IMR-90 (cell line): ENCODE results near the gene ZNF513. TPM values are rescaled to one million over a fixed set of nuclear protein-coding genes. Genes with fewer than 3 reads are reported as not detected.

ENCODE experiments used
- ATAC-seq: fragments of 200-7000 bp; cut with Tn5 transposase; 2 replicates; pipeline ENCODE4 v1.9.1; 2020; ENCODE audit warnings: low read depth, mild to moderate bottlenecking, moderate library complexity
- BruUV-seq: library from RNA; stranded (reverse); fragments of 400-500 nt; replicated peaks from 2 replicates; lab custom pipeline; 2021; lab: Mats Ljungman, UMichigan
- CTCF ChIA-PET: fragments of 300-600 bp; formaldehyde crosslinking; extraction: SDS; loops from one replicate; lab custom pipeline; 2021; ENCODE audit warnings: antibody characterized with exemption; lab: Yijun Ruan, JAX
- POLR2A ChIA-PET: fragments of 300-600 bp; sonication (Branson Sonifier 250); formaldehyde crosslinking; loops from one replicate; lab custom pipeline; 2022; ENCODE audit warnings: antibody characterized with exemption; ENCODE audit not compliant: unreplicated experiment; lab: Charles Lee
- DNase-seq: peaks from one replicate; pipeline ENCODE4 v3.0.0; 2013
- H2AFZ ChIP-seq: replicated peaks from 2 replicates; pipeline ENCODE3; 2013; ENCODE audit warnings: low read length, mild to moderate bottlenecking; ENCODE audit not compliant: poor library complexity
- H2AK5ac ChIP-seq: 2 replicates; pipeline ENCODE4 v1.6.1; 2013; ENCODE audit warnings: low read depth, low read length, inconsistent platforms
- H2AK9ac ChIP-seq: replicated peaks from 2 replicates; pipeline ENCODE3; 2013; ENCODE audit warnings: mild to moderate bottlenecking, low read depth, low read length, moderate library complexity; ENCODE audit not compliant: poor library complexity
- H2BK120ac ChIP-seq: 2 replicates; pipeline ENCODE4 v1.6.1; 2013; ENCODE audit warnings: low read depth, low read length, inconsistent platforms
- H2BK15ac ChIP-seq: 3 replicates; pipeline ENCODE4 v1.6.1; 2013; ENCODE audit warnings: low read depth, low read length, inconsistent platforms
- H2BK20ac ChIP-seq: 2 replicates; pipeline ENCODE4 v1.6.1; 2013; ENCODE audit warnings: low read depth, mild to moderate bottlenecking, inconsistent platforms, low read length, moderate library complexity
- H2BK5ac ChIP-seq: 2 replicates; pipeline ENCODE4 v1.6.1; 2013; ENCODE audit warnings: mild to moderate bottlenecking, low read depth, low read length, inconsistent platforms; ENCODE audit not compliant: poor library complexity, severe bottlenecking
- H3K14ac ChIP-seq: replicated peaks from 2 replicates; pipeline ENCODE4 v1.6.1; 2013; ENCODE audit warnings: low read depth, low read length, inconsistent platforms
- H3K18ac ChIP-seq: 2 replicates; pipeline ENCODE4 v1.6.1; 2013; ENCODE audit warnings: low read depth, low read length, control low read depth
- H3K23ac ChIP-seq: 2 replicates; pipeline ENCODE4 v1.6.1; 2013; ENCODE audit warnings: low read depth, low read length, inconsistent platforms
- H3K27ac ChIP-seq: 2 replicates; pipeline ENCODE4 v1.5.1; 2013; ENCODE audit warnings: mild to moderate bottlenecking, control low read depth, low read length; ENCODE audit not compliant: insufficient read depth
- H3K27me3 ChIP-seq: 2 replicates; pipeline ENCODE4 v1.6.1; 2013; ENCODE audit warnings: low read length; ENCODE audit not compliant: control insufficient read depth, insufficient read depth
- H3K36me3 ChIP-seq: 2 replicates; pipeline ENCODE4 v1.6.1; 2013; ENCODE audit warnings: low read length, mixed read lengths; ENCODE audit not compliant: control insufficient read depth, insufficient read depth
- H3K4ac ChIP-seq: 2 replicates; pipeline ENCODE4 v1.6.1; 2013; ENCODE audit warnings: low read depth, low read length, inconsistent platforms
- H3K4me1 ChIP-seq: 2 replicates; pipeline ENCODE4 v1.6.1; 2013; ENCODE audit warnings: low read length, mixed read lengths; ENCODE audit not compliant: control insufficient read depth, insufficient read depth
- H3K4me2 ChIP-seq: 2 replicates; pipeline ENCODE4 v1.6.1; 2013; ENCODE audit warnings: low read depth, mild to moderate bottlenecking, control low read depth, low read length, moderate library complexity
- H3K4me3 ChIP-seq: 2 replicates; pipeline ENCODE4 v1.5.1; 2013; ENCODE audit warnings: low read depth, mild to moderate bottlenecking, control low read depth, low read length, moderate library complexity; ENCODE audit not compliant: insufficient read depth
- H3K56ac ChIP-seq: 2 replicates; pipeline ENCODE4 v1.6.1; 2013; ENCODE audit warnings: low read length, inconsistent platforms; ENCODE audit not compliant: insufficient read depth; ENCODE audit errors: extremely low read depth
- H3K79me1 ChIP-seq, 2 experiments: 2 replicates each; pipeline ENCODE4 v1.6.1; 2013; ENCODE audit warnings: low read length in 2 of 2, inconsistent platforms in 1 of 2, low read depth in 1 of 2
- H3K9ac ChIP-seq: 2 replicates; pipeline ENCODE4 v1.6.1; 2013; ENCODE audit warnings: low read depth, low read length, control low read depth
- H3K9me1 ChIP-seq: 2 replicates; pipeline ENCODE4 v1.6.1; 2013; ENCODE audit warnings: low read length, inconsistent platforms; ENCODE audit not compliant: insufficient read depth
- H3K9me3 ChIP-seq: 2 replicates; pipeline ENCODE4 v1.6.1; 2013; ENCODE audit warnings: low read length; ENCODE audit not compliant: control insufficient read depth, insufficient read depth
- H4K20me1 ChIP-seq: 2 replicates; pipeline ENCODE4 v1.6.1; 2013; ENCODE audit warnings: low read length, inconsistent platforms; ENCODE audit not compliant: insufficient read depth
- H4K5ac ChIP-seq: 2 replicates; pipeline ENCODE4 v1.6.1; 2013; ENCODE audit warnings: mild to moderate bottlenecking, low read depth, low read length, control low read depth
- H4K8ac ChIP-seq, 2 experiments: 2 replicates each; pipeline ENCODE4 v1.6.1; 2013; ENCODE audit warnings: low read depth in 2 of 2, low read length in 2 of 2, control low read depth in 1 of 2, inconsistent platforms in 1 of 2
- H4K91ac ChIP-seq: 2 replicates; pipeline ENCODE4 v1.6.1; 2013; ENCODE audit warnings: low read depth, low read length, inconsistent platforms; ENCODE audit not compliant: insufficient read depth
- MAFK ChIP-seq: IDR thresholded peaks from 2 replicates; pipeline ENCODE4 v1.6.1; 2012; ENCODE audit warnings: low read depth, low read length, improper control_type of control experiment
- NFE2L2 ChIP-seq: fragments of 150-350 bp; IDR thresholded peaks from 2 replicates; pipeline ENCODE4 v1.6.1; 2016; ENCODE audit warnings: low read depth, mild to moderate bottlenecking, low read length
- WGBS, 2 experiments: methylation state at CpG; one replicate each; pipeline versions ENCODE4 v1.1.5 to v1.1.7; 2013; ENCODE audit warnings: missing lambda C conversion rate in 2 of 2; ENCODE audit not compliant: insufficient read length in 1 of 2; ENCODE audit errors: extremely low coverage in 2 of 2; 5-methylcytosine and 5-hydroxymethylcytosine counted together
- dilution Hi-C: fragments of 300-500 bp; cut with HindIII; formaldehyde crosslinking; loops from one replicate; pipeline ENCODE4 v1.14.3; 2018; ENCODE audit warnings: low sequenced_read_pairs; ENCODE audit not compliant: unreplicated experiment
- in situ Hi-C: fragments of 300-500 bp; cut with MboI; formaldehyde crosslinking; loops from 3 replicates; pipeline ENCODE4 v1.14.3; 2019; ENCODE audit warnings: low sequenced_read_pairs, inconsistent platforms, mixed read lengths
- intact Hi-C: fragments of 100-400 bp; cut with micrococcal nuclease; formaldehyde crosslinking; loops from 2 replicates; pipeline ENCODE4 v1.10.0; 2022
- polyA plus RNA-seq, 3 experiments: library from polyadenylated mRNA; depleted of rRNA; stranded (reverse); fragments of >200 nt; gene quantifications; 2 replicates each; pipeline ENCODE4 v1.2.3, GENCODE V29; 2012; ENCODE audit warnings: low replicate concordance in 1 of 3
- total RNA-seq: library from RNA; depleted of rRNA; stranded (reverse); fragments of >200 nt; gene quantifications from 2 replicates; pipeline ENCODE4 v1.2.3, GENCODE V29; 2012

The ZNF513 gene
- total and polyA plus RNA-seq, 2 of the 4 experiments (the other 2 are of a cell fraction): 3.4 to 23.7 TPM

DNA sequence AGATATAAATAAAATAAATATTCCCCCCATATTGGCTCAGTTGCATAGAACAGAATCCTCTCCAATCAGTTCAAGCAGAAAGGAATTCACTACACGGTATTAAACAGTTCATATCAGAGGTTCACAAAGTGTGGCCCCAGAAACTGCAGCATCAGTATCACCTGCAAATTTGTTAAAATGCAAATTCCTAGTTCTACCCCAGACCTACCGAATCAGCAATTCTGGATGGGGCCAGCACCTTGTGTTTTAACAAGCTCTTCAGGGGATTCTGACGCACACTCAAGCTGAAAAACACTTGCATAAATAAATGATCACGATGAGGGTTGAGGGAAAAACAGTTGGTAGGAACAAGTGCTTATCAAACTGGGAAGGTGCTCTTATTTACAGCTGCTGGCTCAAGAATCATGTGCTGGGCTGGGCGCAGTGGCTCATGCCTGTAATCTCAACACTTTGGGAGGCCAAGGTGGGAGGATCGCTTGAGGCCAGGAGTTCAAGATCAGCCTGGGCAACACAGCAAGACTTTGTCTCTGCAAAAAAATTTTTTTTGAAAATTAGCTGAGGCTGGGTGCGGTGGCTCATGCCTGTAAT, 30.3 kb downstream of the ZNF513 start:
- intact Hi-C loops: no loop called here
- no peak overlapping the region for H2BK20ac ChIP-seq
- no peak overlapping the region for H3K4me2 ChIP-seq
- no peak overlapping the region for H3K4me3 ChIP-seq
- no peak overlapping the region for H4K91ac ChIP-seq
- H4K8ac ChIP-seq: no peak overlapping the region
- dilution Hi-C loops: no loop called here
- H3K9ac ChIP-seq: no peak overlapping the region
- H4K20me1 ChIP-seq: peaks cover 8% of the 10 kb centered on the region
- H3K4me1 ChIP-seq: peaks cover 3% of the 10 kb centered on the region
- 90% methylated on average over 2 of the region's 7 CpGs; no CpG with 5 or more reads in 1 of the 2 experiments for WGBS, 2 experiments
- no peak overlapping the region for H2BK5ac ChIP-seq
- H3K56ac ChIP-seq: no peak overlapping the region
- BruUV-seq: no TSS peak
- H3K14ac ChIP-seq: no peak overlapping the region
- no peak for ATAC-seq
- DNase-seq: no peak
- no peaks in the 10 kb centered on the region for H3K27me3 ChIP-seq
- no peak overlapping the region for H2AFZ ChIP-seq
- peaks cover 27 to 59% of the 10 kb centered on the region in 2 experiments for H3K79me1 ChIP-seq
- POLR2A ChIA-PET: no interaction called here
- H3K4ac ChIP-seq: no peak overlapping the region
- CTCF ChIA-PET: interaction anchor here (0.5 kb wide), 1 partner anchor 53 kb away, joined by 3 read pairs; no protein-coding TSS in a partner anchor
- no peak overlapping the region for H2BK15ac ChIP-seq
- H3K9me3 ChIP-seq: no peaks in the 10 kb centered on the region
- H3K9me1 ChIP-seq: no peaks in the 10 kb centered on the region
- no peak overlapping the region for H2AK9ac ChIP-seq
- in situ Hi-C loops: no loop called here
- H3K36me3 ChIP-seq: no peaks in the 10 kb centered on the region
- no peak overlapping the region for H2AK5ac ChIP-seq
- TF ChIP-seq NFE2L2 (no peak), MAFK (peak; percentile 12; the same call in 1 of the 2 replicates)
- no peak overlapping the region for H3K23ac ChIP-seq
- H3K18ac ChIP-seq: no peak overlapping the region
- no peak overlapping the region for H3K27ac ChIP-seq
- no peak overlapping the region for H2BK120ac ChIP-seq
- no peak overlapping the region for H4K5ac ChIP-seq
